NCI-H1092 (cell line): ENCODE data around the gene ATP2C1.
"Not testable (repeated sequence)": the region's sequence is repeated elsewhere in the genome, so short reads cannot be mapped to it uniquely, and the experiment has no call there.

Source experiments
- DNase-seq: peaks from one replicate; lab custom pipeline; 2025; lab: John Stamatoyannopoulos, UW

ATP2C1 gene

GRCh38 chr3:130893376-130894129, at the start of gene ATP2C1:
Gene ATP2C1, plus strand, starts transcription at chr3:130894084. Its CDS starts 686 bp downstream, at chr3:130894770.
- peak; percentile 92 for DNase-seq

- no peak for DNase-seq
These were observed 49.4 kb upstream of the ATP2C1 start for GRCh38 chr3:130844462-130844861.

GRCh38 chr3:130846181-130846580, 47.7 kb upstream of the ATP2C1 start:
- no peak for DNase-seq

- peak; percentile 73 for DNase-seq
These were observed 44.8 kb upstream of the ATP2C1 start for GRCh38 chr3:130849091-130849552.

GRCh38 chr3:130850044-130850797, 43.7 kb upstream of the ATP2C1 start:
- peak; percentile 53 for DNase-seq

GRCh38 chr3:130850843-130851242, 43.0 kb upstream of the ATP2C1 start:
- DNase-seq: no peak

GRCh38 chr3:130851277-130851676, 42.6 kb upstream of the ATP2C1 start:
- DNase-seq: no peak

- no peak for DNase-seq
These were observed 40.3 kb upstream of the ATP2C1 start for GRCh38 chr3:130853581-130853980.

- DNase-seq: no peak
These were observed 39.5 kb upstream of the ATP2C1 start for GRCh38 chr3:130854208-130854864.

GRCh38 chr3:130857336-130858026, 36.4 kb upstream of the ATP2C1 start:
- no peak for DNase-seq

GRCh38 chr3:130862130-130862529, 31.8 kb upstream of the ATP2C1 start:
- DNase-seq: not testable (repeated sequence)

- no peak for DNase-seq
These were observed 28.4 kb upstream of the ATP2C1 start for GRCh38 chr3:130865489-130865888.

GRCh38 chr3:130866327-130866726, 27.6 kb upstream of the ATP2C1 start:
- no peak for DNase-seq

GRCh38 chr3:130870423-130870822, 23.5 kb upstream of the ATP2C1 start:
- no peak for DNase-seq

GRCh38 chr3:130876594-130876993, 17.3 kb upstream of the ATP2C1 start:
- DNase-seq: no peak

- DNase-seq: no peak
These were observed 15.4 kb upstream of the ATP2C1 start for GRCh38 chr3:130878464-130878863.

GRCh38 chr3:130889416-130889946, 4.4 kb upstream of the ATP2C1 start:
- DNase-seq: no peak

GRCh38 chr3:130892759-130893375, 1.0 kb upstream of the ATP2C1 start:
- DNase-seq: peak; percentile 76

GRCh38 chr3:130894130-130894985, 474 bp downstream of the ATP2C1 start:
- no peak for DNase-seq

GRCh38 chr3:130894986-130895280, 1.0 kb downstream of the ATP2C1 start:
- no peak for DNase-seq
